Measurements from ENCODE around the gene CALB2. TPM values are rescaled to one million over a fixed set of nuclear protein-coding genes. Genes with fewer than 3 reads are reported as not detected.

CALB2 gene
- total RNA-seq, 1 experiment from 2014 or later, result 0.85 TPM

- no peaks in the 10 kb centered on the region; the same call in 1 of the 2 replicates for H3K27me3 Mint-ChIP-seq (ENCODE audit: low read depth)
- peak overlapping the region in 1 of 3 experiments; percentile 85; a peak in 1 of 7 replicates for H3K27ac Mint-ChIP-seq
- Histone ChIP-seq H2BK5ac (ENCODE audit: insufficient read length, low read length) (no peak overlapping the region), H4K20me1 (ENCODE audit: control insufficient read depth, insufficient read depth, insufficient read length) (no peaks in the 10 kb centered on the region), H3K23me2 (ENCODE audit: insufficient read length, low read depth, low read length, poor library complexity, severe bottlenecking) (no peaks in the 10 kb centered on the region), H3K14ac (ENCODE audit: insufficient read depth, low read length) (no peak overlapping the region), H2BK12ac (ENCODE audit: insufficient read length, low read depth, low read length) (no peak overlapping the region), H4K5ac (ENCODE audit: insufficient read length, low read depth, low read length) (no peak overlapping the region), H2AFZ (ENCODE audit: low read length) (no peak overlapping the region), H3K23ac (ENCODE audit: insufficient read length, low read depth, low read length) (no peak overlapping the region), H3K4me2 (ENCODE audit: insufficient read depth, insufficient read length, low read length) (no peak overlapping the region), H2BK15ac (ENCODE audit: low read depth, low read length) (no peak overlapping the region), H3K18ac (ENCODE audit: insufficient read length, low read depth, low read length) (no peak overlapping the region), H3K9me3 (ENCODE audit: control insufficient read depth, low read depth, low read length) (no peaks in the 10 kb centered on the region), H3K27ac (ENCODE audit: insufficient read length, low read depth, low read length) (no peak overlapping the region), H3K4ac (ENCODE audit: low read depth, low read length) (no peak overlapping the region), H4K8ac (replicated peaks; ENCODE audit: insufficient read length, low read depth, low read length) (no peak overlapping the region), H3K56ac (ENCODE audit: insufficient read length, low read depth, low read length) (no peak overlapping the region), H3K4me1 (ENCODE audit: insufficient read depth, low read length) (no peaks in the 10 kb centered on the region), H2BK120ac (ENCODE audit: low read depth, low read length, poor library complexity, severe bottlenecking) (no peak overlapping the region), H3K27me3 (ENCODE audit: insufficient read depth, low read length) (no peaks in the 10 kb centered on the region), H3T11ph (ENCODE audit: low read length) (no peak overlapping the region), H3K79me2 (ENCODE audit: insufficient read depth, low read length) (no peaks in the 10 kb centered on the region), H4K91ac (ENCODE audit: insufficient read length, low read depth, low read length) (no peak overlapping the region), H2AK5ac (ENCODE audit: insufficient read length, low read length) (no peak overlapping the region), H2BK20ac (ENCODE audit: low read depth, low read length, poor library complexity, severe bottlenecking) (no peak overlapping the region), H3K79me1 (ENCODE audit: insufficient read depth, low read depth, low read length, poor library complexity, severe bottlenecking) (no peaks in the 10 kb centered on the region), H3K9ac (ENCODE audit: extremely low read depth, insufficient read length, low read length) (no peak overlapping the region)
- H3K4me1 Mint-ChIP-seq, result peaks cover 0 to 6% of the 10 kb centered on the region in 2 experiments; a peak in 2 of 4 replicates
- no peak for DNase-seq
- TF ChIP-seq, protein P1, sequence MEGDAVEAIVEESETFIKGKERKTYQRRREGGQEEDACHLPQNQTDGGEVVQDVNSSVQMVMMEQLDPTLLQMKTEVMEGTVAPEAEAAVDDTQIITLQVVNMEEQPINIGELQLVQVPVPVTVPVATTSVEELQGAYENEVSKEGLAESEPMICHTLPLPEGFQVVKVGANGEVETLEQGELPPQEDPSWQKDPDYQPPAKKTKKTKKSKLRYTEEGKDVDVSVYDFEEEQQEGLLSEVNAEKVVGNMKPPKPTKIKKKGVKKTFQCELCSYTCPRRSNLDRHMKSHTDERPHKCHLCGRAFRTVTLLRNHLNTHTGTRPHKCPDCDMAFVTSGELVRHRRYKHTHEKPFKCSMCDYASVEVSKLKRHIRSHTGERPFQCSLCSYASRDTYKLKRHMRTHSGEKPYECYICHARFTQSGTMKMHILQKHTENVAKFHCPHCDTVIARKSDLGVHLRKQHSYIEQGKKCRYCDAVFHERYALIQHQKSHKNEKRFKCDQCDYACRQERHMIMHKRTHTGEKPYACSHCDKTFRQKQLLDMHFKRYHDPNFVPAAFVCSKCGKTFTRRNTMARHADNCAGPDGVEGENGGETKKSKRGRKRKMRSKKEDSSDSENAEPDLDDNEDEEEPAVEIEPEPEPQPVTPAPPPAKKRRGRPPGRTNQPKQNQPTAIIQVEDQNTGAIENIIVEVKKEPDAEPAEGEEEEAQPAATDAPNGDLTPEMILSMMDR (conservative IDR thresholded peaks at IDR 0.05), result no peak
- H3K36me3 Mint-ChIP-seq (ENCODE audit: insufficient read depth in 1 of 3, low read depth in 3 of 3), result no peaks in the 10 kb centered on the region
- H3K9me3 Mint-ChIP-seq, result no peaks in the 10 kb centered on the region
- no CpG with 5 or more reads among the region's 11 CpGs for WGBS (ENCODE audit: extremely low coverage, insufficient read length, low lambda C conversion rate)
- no peak overlapping the region for H3K4me3 Mint-ChIP-seq
These were observed 11.0 kb downstream of the CALB2 start for GRCh38 chr16:71369494-71369893.
